ENCODE results near the gene ANTXRL.
"Not testable (repeated sequence)": the region's sequence is repeated elsewhere in the genome, so short reads cannot be mapped to it uniquely, and the experiment has no call there.

Gene ANTXRL

GRCh38 chr10:46253076-46254006 is 33.5 kb upstream of the ANTXRL start:
- Histone ChIP-seq H3K36me3 (ENCODE audit: insufficient read depth, low read length) (peaks cover 65% of the 10 kb centered on the region), H3K9ac (ENCODE audit: low read depth, low read length) (no peak overlapping the region), H3K79me2 (ENCODE audit: insufficient read depth, low read length) (peaks cover 8% of the 10 kb centered on the region; the same call in 1 of the 2 replicates), H3K4me3 (ENCODE audit: low read depth in 1 of 2, low read length in 2 of 2) (no peak overlapping the region), H3K27me3 (ENCODE audit: insufficient read depth, low read length, poor library complexity) (no peaks in the 10 kb centered on the region), H3K27ac (ENCODE audit: low read length) (no peak overlapping the region), H4K20me1 (ENCODE audit: insufficient read depth, low read length) (peaks cover 8% of the 10 kb centered on the region; the same call in 1 of the 2 replicates), H3K4me2 (ENCODE audit: insufficient read depth, low read length) (no peak overlapping the region), H2AFZ (ENCODE audit: low read depth, low read length) (no peak overlapping the region), H3K4me1 (ENCODE audit: insufficient read depth, low read length) (no peaks in the 10 kb centered on the region), H3K9me3 (ENCODE audit: insufficient read depth, low read length, severe bottlenecking) (no peaks in the 10 kb centered on the region)
- TF ChIP-seq CTCF (IDR thresholded peaks at IDR 0.05; ENCODE audit: borderline replicate concordance, extremely low read depth, low read length, poor library complexity, severe bottlenecking) (no peak), EZH2 (IDR thresholded peaks at IDR 0.05; ENCODE audit: borderline replicate concordance, low read depth, low read length, severe bottlenecking) (no peak)
- no peak for DNase-seq
- ATAC-seq (ENCODE audit: insufficient read depth, low read depth): no peak

GRCh38 chr10:46254007-46254383 is 32.8 kb upstream of the ANTXRL start:
- H3K27ac ChIP-seq (ENCODE audit: low read length): no peak overlapping the region
- no peaks in the 10 kb centered on the region for H3K9me3 ChIP-seq (ENCODE audit: insufficient read depth, low read length, severe bottlenecking)
- no peaks in the 10 kb centered on the region for H3K27me3 ChIP-seq (ENCODE audit: insufficient read depth, low read length, poor library complexity)
- peaks cover 8% of the 10 kb centered on the region; the same call in 1 of the 2 replicates for H3K79me2 ChIP-seq (ENCODE audit: insufficient read depth, low read length)
- no peak for DNase-seq
- no peaks in the 10 kb centered on the region for H3K4me1 ChIP-seq (ENCODE audit: insufficient read depth, low read length)
- no peak overlapping the region for H3K4me3 ChIP-seq (ENCODE audit: low read depth in 1 of 2, low read length in 2 of 2)
- H3K4me2 ChIP-seq (ENCODE audit: insufficient read depth, low read length): no peak overlapping the region
- H2AFZ ChIP-seq (ENCODE audit: low read depth, low read length): no peak overlapping the region
- H3K36me3 ChIP-seq (ENCODE audit: insufficient read depth, low read length): peaks cover 58% of the 10 kb centered on the region
- TF ChIP-seq CTCF (IDR thresholded peaks at IDR 0.05; ENCODE audit: borderline replicate concordance, extremely low read depth, low read length, poor library complexity, severe bottlenecking) (no peak), EZH2 (IDR thresholded peaks at IDR 0.05; ENCODE audit: borderline replicate concordance, low read depth, low read length, severe bottlenecking) (no peak)
- no peak overlapping the region for H3K9ac ChIP-seq (ENCODE audit: low read depth, low read length)
- ATAC-seq (ENCODE audit: insufficient read depth, low read depth): no peak
- H4K20me1 ChIP-seq (ENCODE audit: insufficient read depth, low read length): peaks cover 8% of the 10 kb centered on the region; the same call in 1 of the 2 replicates

GRCh38 chr10:46254467-46254866 is 32.3 kb upstream of the ANTXRL start:
- H3K4me1 ChIP-seq (ENCODE audit: insufficient read depth, low read length): no peaks in the 10 kb centered on the region
- peaks cover 8% of the 10 kb centered on the region; the same call in 1 of the 2 replicates for H4K20me1 ChIP-seq (ENCODE audit: insufficient read depth, low read length)
- H3K9me3 ChIP-seq (ENCODE audit: insufficient read depth, low read length, severe bottlenecking): no peaks in the 10 kb centered on the region
- ATAC-seq (ENCODE audit: insufficient read depth, low read depth): no peak
- TF ChIP-seq CTCF (IDR thresholded peaks at IDR 0.05; ENCODE audit: borderline replicate concordance, extremely low read depth, low read length, poor library complexity, severe bottlenecking): no peak
- no peak for TF ChIP-seq EZH2 (IDR thresholded peaks at IDR 0.05; ENCODE audit: borderline replicate concordance, low read depth, low read length, severe bottlenecking)
- DNase-seq: no peak
- H3K36me3 ChIP-seq (ENCODE audit: insufficient read depth, low read length): peaks cover 57% of the 10 kb centered on the region
- no peak overlapping the region for H3K27ac ChIP-seq (ENCODE audit: low read length)
- no peak overlapping the region for H3K9ac ChIP-seq (ENCODE audit: low read depth, low read length)
- no peak overlapping the region for H3K4me2 ChIP-seq (ENCODE audit: insufficient read depth, low read length)
- H3K79me2 ChIP-seq (ENCODE audit: insufficient read depth, low read length): peaks cover 8% of the 10 kb centered on the region; the same call in 1 of the 2 replicates
- no peak overlapping the region for H3K4me3 ChIP-seq (ENCODE audit: low read depth in 1 of 2, low read length in 2 of 2)
- H3K27me3 ChIP-seq (ENCODE audit: insufficient read depth, low read length, poor library complexity): no peaks in the 10 kb centered on the region
- H2AFZ ChIP-seq (ENCODE audit: low read depth, low read length): no peak overlapping the region

GRCh38 chr10:46255210-46255609 is 31.6 kb upstream of the ANTXRL start:
- H3K4me2 ChIP-seq (ENCODE audit: insufficient read depth, low read length); DNase-seq; H3K9me3 ChIP-seq (ENCODE audit: insufficient read depth, low read length, severe bottlenecking); H3K27ac ChIP-seq (ENCODE audit: low read length); H4K20me1 ChIP-seq (ENCODE audit: insufficient read depth, low read length); H3K4me1 ChIP-seq (ENCODE audit: insufficient read depth, low read length); H3K4me3 ChIP-seq (ENCODE audit: low read depth in 1 of 2, low read length in 2 of 2); H3K9ac ChIP-seq (ENCODE audit: low read depth, low read length); H2AFZ ChIP-seq (ENCODE audit: low read depth, low read length); H3K79me2 ChIP-seq (ENCODE audit: insufficient read depth, low read length); H3K27me3 ChIP-seq (ENCODE audit: insufficient read depth, low read length, poor library complexity); ATAC-seq (ENCODE audit: insufficient read depth, low read depth): not testable (repeated sequence)
- peaks cover 54% of the 10 kb centered on the region for H3K36me3 ChIP-seq (ENCODE audit: insufficient read depth, low read length)
